H1 (cell line): ENCODE results near the gene GRIA1. TPM values are rescaled to one million over a fixed set of nuclear protein-coding genes. Genes with fewer than 3 reads are reported as not detected.

ENCODE experiments used
- CTCF ChIA-PET: fragments of 300-600 bp; sonication (Branson Sonifier 250); formaldehyde crosslinking; loops from one replicate; lab custom pipeline; 2021; ENCODE audit not compliant: partially characterized antibody; lab: Charles Lee
- POLR2A ChIA-PET: fragments of 300-600 bp; sonication (Branson Sonifier 250); formaldehyde crosslinking; loops from one replicate; lab custom pipeline; 2021; ENCODE audit warnings: inconsistent platforms; ENCODE audit not compliant: partially characterized antibody; lab: Charles Lee
- DNase-seq, 2 experiments: peaks; one replicate each; pipeline versions ENCODE4 v3.0.0 to v3.0.0-alpha.2; 2010 to 2022; ENCODE audit warnings: low spot score in 2 of 2, low read depth in 1 of 2, mixed read lengths in 1 of 2
- FAIRE-seq: peaks from 2 replicates; lab custom pipeline; 2011; peaks lifted over from hg19 to GRCh38; lab: Jason Lieb, UNC
- H2AFZ ChIP-seq: 2 replicates; pipeline ENCODE4 v1.8.1; 2012; ENCODE audit warnings: low read length, inconsistent platforms
- H2AK5ac ChIP-seq: 2 replicates; pipeline ENCODE4 v1.6.1; 2013; ENCODE audit warnings: low read depth, low read length
- H2BK120ac ChIP-seq: replicated peaks from 2 replicates; pipeline ENCODE3; 2013; ENCODE audit warnings: low read depth, low read length, inconsistent platforms
- H2BK12ac ChIP-seq: 2 replicates; pipeline ENCODE4 v1.6.1; 2013; ENCODE audit warnings: low read depth, low read length
- H2BK15ac ChIP-seq: 2 replicates; pipeline ENCODE4 v1.6.1; 2013; ENCODE audit warnings: low read length
- H2BK20ac ChIP-seq: 2 replicates; pipeline ENCODE4 v1.6.1; 2013; ENCODE audit warnings: low read length
- H2BK5ac ChIP-seq: 2 replicates; pipeline ENCODE4 v1.6.1; 2013; ENCODE audit warnings: low read depth, low read length
- H3K14ac ChIP-seq: 2 replicates; pipeline ENCODE4 v1.6.1; 2013; ENCODE audit warnings: inconsistent platforms; ENCODE audit not compliant: insufficient read length
- H3K18ac ChIP-seq: 2 replicates; pipeline ENCODE4 v1.6.1; 2013; ENCODE audit warnings: low read length; ENCODE audit errors: extremely low read depth
- H3K23ac ChIP-seq: 2 replicates; pipeline ENCODE4 v1.6.1; 2013; ENCODE audit warnings: inconsistent platforms; ENCODE audit not compliant: insufficient read length
- H3K23me2 ChIP-seq: 2 replicates; pipeline ENCODE4 v1.6.1; 2013; ENCODE audit warnings: low read depth, low read length
- H3K27ac ChIP-seq: 2 replicates; pipeline ENCODE4 v1.6.1; 2011; ENCODE audit warnings: low read depth, low read length, inconsistent platforms
- H3K27me3 ChIP-seq, 4 experiments: replicated peaks in 1 of 4; 1 replicate in 1 of 4; 2 replicates in 3 of 4; pipeline versions ENCODE4 v1.6.1 to v1.8.1; 2011 to 2013; ENCODE audit warnings: low read length in 3 of 4, mild to moderate bottlenecking in 3 of 4, inconsistent platforms in 2 of 4, mixed read lengths in 2 of 4, moderate library complexity in 1 of 4; ENCODE audit not compliant: control insufficient read depth in 3 of 4, insufficient read depth in 3 of 4; ENCODE audit errors: extremely low read depth in 1 of 4
- H3K36me3 ChIP-seq, 4 experiments: 2 replicates each; pipeline versions ENCODE4 v1.6.1 to v1.8.1; 2011 to 2013; ENCODE audit warnings: mild to moderate bottlenecking in 4 of 4, low read length in 3 of 4, moderate library complexity in 2 of 4, control low read depth in 1 of 4, inconsistent platforms in 1 of 4; ENCODE audit not compliant: insufficient read depth in 4 of 4, control insufficient read depth in 2 of 4
- H3K4ac ChIP-seq: replicated peaks from 2 replicates; pipeline ENCODE3; 2013; ENCODE audit warnings: low read length, low read depth, mixed read lengths, inconsistent platforms; ENCODE audit not compliant: insufficient read length
- H3K4me1 ChIP-seq, 4 experiments: replicated peaks in 1 of 4; 1 replicate in 1 of 4; 2 replicates in 3 of 4; pipeline versions ENCODE4 v1.6.1 to v1.8.1; 2011 to 2013; ENCODE audit warnings: low read length in 3 of 4, inconsistent platforms in 2 of 4, mixed read lengths in 1 of 4; ENCODE audit not compliant: insufficient read depth in 4 of 4, control insufficient read depth in 3 of 4
- H3K4me2 ChIP-seq, 2 experiments: 2 replicates each; pipeline versions ENCODE4 v1.6.1 to v1.8.1; 2011 to 2013; ENCODE audit warnings: low read depth in 2 of 2, low read length in 2 of 2, control low read depth in 1 of 2, inconsistent platforms in 1 of 2, mild to moderate bottlenecking in 1 of 2; ENCODE audit not compliant: insufficient read depth in 1 of 2
- H3K4me3 ChIP-seq, 4 experiments: fragments of 200-600, 300-600 bp in 1 of 4; sonication (generic), shearing (Covaris generic), sonication (Bioruptor Twin) in 1 of 4; 2 replicates each; pipeline versions ENCODE4 v1.5.1 to v1.8.1; 2011 to 2016; ENCODE audit warnings: low read length in 4 of 4, low read depth in 3 of 4, control low read depth in 2 of 4, inconsistent platforms in 2 of 4, mild to moderate bottlenecking in 2 of 4, mixed read lengths in 1 of 4, moderate library complexity in 1 of 4; ENCODE audit not compliant: insufficient read depth in 2 of 4; ENCODE audit errors: extremely low read depth in 1 of 4
- H3K56ac ChIP-seq: replicated peaks from 2 replicates; pipeline ENCODE3; 2013; ENCODE audit warnings: low read depth, mild to moderate bottlenecking, mixed read lengths, low read length, inconsistent platforms; ENCODE audit not compliant: insufficient read length
- H3K79me1 ChIP-seq: 2 replicates; pipeline ENCODE4 v1.6.1; 2013; ENCODE audit warnings: low read depth, low read length, control low read depth
- H3K79me2 ChIP-seq, 2 experiments: 2 replicates each; pipeline versions ENCODE4 v1.6.1 to v1.8.1; 2012 to 2013; ENCODE audit warnings: low read length in 2 of 2, mild to moderate bottlenecking in 2 of 2, inconsistent platforms in 1 of 2; ENCODE audit not compliant: insufficient read depth in 2 of 2, control insufficient read depth in 1 of 2
- H3K9ac ChIP-seq, 4 experiments: replicated peaks in 1 of 4; 1 replicate in 1 of 4; 2 replicates in 3 of 4; pipeline versions ENCODE4 v1.6.1 to v1.8.1; 2011 to 2013; ENCODE audit warnings: low read depth in 3 of 4, low read length in 3 of 4, control low read depth in 2 of 4, mild to moderate bottlenecking in 2 of 4, moderate library complexity in 2 of 4, inconsistent platforms in 1 of 4; ENCODE audit errors: extremely low read depth in 1 of 4
- H3K9me3 ChIP-seq, 2 experiments: 2 replicates each; pipeline versions ENCODE4 v1.6.1 to v1.8.1; 2012 to 2013; ENCODE audit warnings: mild to moderate bottlenecking in 2 of 2, moderate library complexity in 2 of 2, control low read depth in 1 of 2, inconsistent platforms in 1 of 2, low read depth in 1 of 2, low read length in 1 of 2, mixed read lengths in 1 of 2; ENCODE audit not compliant: insufficient read depth in 2 of 2
- H4K20me1 ChIP-seq, 2 experiments: replicated peaks in 1 of 2; 2 replicates each; pipeline versions ENCODE3 to v1.8.1; 2011 to 2013; ENCODE audit warnings: inconsistent platforms in 2 of 2, low read length in 2 of 2, mild to moderate bottlenecking in 1 of 2; ENCODE audit not compliant: insufficient read depth in 2 of 2, control insufficient read depth in 1 of 2
- H4K5ac ChIP-seq: 2 replicates; pipeline ENCODE4 v1.6.1; 2013; ENCODE audit warnings: low read length, low read depth, mixed read lengths, inconsistent platforms; ENCODE audit not compliant: insufficient read length
- H4K8ac ChIP-seq: 2 replicates; pipeline ENCODE4 v1.8.0; 2013; ENCODE audit warnings: mild to moderate bottlenecking, moderate library complexity, low read length, inconsistent platforms; ENCODE audit not compliant: insufficient read depth; ENCODE audit errors: extremely low read depth
- H4K91ac ChIP-seq: replicated peaks from 2 replicates; pipeline ENCODE3; 2013; ENCODE audit warnings: low read length, mixed read lengths, inconsistent platforms; ENCODE audit not compliant: insufficient read length
- ASH2L ChIP-seq: fragments of 200-600, 300-600 bp; sonication (generic); IDR thresholded peaks from one replicate; pipeline ENCODE4 v1.7.1; 2017; ENCODE audit warnings: low read length
- CHD1 ChIP-seq: IDR thresholded peaks from 2 replicates; pipeline ENCODE4 v1.6.1; 2012; ENCODE audit warnings: low read depth, low read length, improper control_type of control experiment
- HDAC6 ChIP-seq: IDR thresholded peaks from one replicate; pipeline ENCODE4 v1.7.1; 2012; ENCODE audit warnings: low read depth, mild to moderate bottlenecking, inconsistent platforms, low read length, moderate library complexity
- JUND ChIP-seq: IDR thresholded peaks from 2 replicates; pipeline ENCODE4 v1.6.1; 2011; ENCODE audit warnings: mild to moderate bottlenecking, improper control_type of control experiment, low read length
- KDM1A ChIP-seq: fragments of 200-600, 300-600 bp; sonication (generic); IDR thresholded peaks from 2 replicates; pipeline ENCODE4 v1.7.1; 2016; ENCODE audit warnings: mild to moderate bottlenecking, low read length, borderline replicate concordance
- RAD21 ChIP-seq, 2 experiments: IDR thresholded peaks in 1 of 2; conservative IDR thresholded peaks in 1 of 2; 2 replicates each; pipeline ENCODE4 v1.6.1; 2011; ENCODE audit warnings: low read depth in 2 of 2, low read length in 2 of 2, improper control_type of control experiment in 1 of 2, inconsistent platforms in 1 of 2, mild to moderate bottlenecking in 1 of 2, moderate library complexity in 1 of 2
- RNF2 ChIP-seq: fragments of 200-900, 300-1000 bp; sonication (generic); IDR thresholded peaks from 2 replicates; pipeline ENCODE4 v1.7.1; 2016; ENCODE audit warnings: borderline replicate concordance, low read depth, mild to moderate bottlenecking, antibody characterized with exemption, low read length; ENCODE audit not compliant: poor library complexity, severe bottlenecking; ENCODE audit errors: missing control alignments
- TAF1 ChIP-seq: IDR thresholded peaks from 2 replicates; pipeline ENCODE4 v1.6.1; 2011; ENCODE audit warnings: mild to moderate bottlenecking, low read depth, low read length
- whole genome bisulfite sequencing, 2 experiments: shearing (Covaris generic) in 1 of 2; methylation state at CpG; one replicate each; pipeline versions ENCODE4 v1.1.6 to v1.1.7; 2013 to 2015; ENCODE audit warnings: low lambda C conversion rate in 2 of 2, mixed read lengths in 2 of 2, inconsistent platforms in 1 of 2, low coverage in 1 of 2, missing lambda C conversion rate in 1 of 2; ENCODE audit not compliant: insufficient replicate concordance in 2 of 2, insufficient coverage in 1 of 2, insufficient read length in 1 of 2; ENCODE audit errors: extremely low coverage in 1 of 2, missing lambda C conversion rate in 1 of 2; 5-methylcytosine and 5-hydroxymethylcytosine counted together
- polyA plus RNA-seq, 7 experiments: library from polyadenylated mRNA; depleted of rRNA in 3 of 7; stranded (reverse) in 5 of 7; unstranded in 2 of 7; fragments of >200 nt in 5 of 7; fragments of 200-250 nt in 2 of 7; gene quantifications; 1 replicate in 5 of 7; 2 replicates in 1 of 7; 4 replicates in 1 of 7; pipeline versions ENCODE4 v1.2.1 to v1.2.3, GENCODE V29; 2011 to 2013; ENCODE audit warnings: missing spikeins in 2 of 7, mixed read lengths in 2 of 7
- total RNA-seq: library from RNA; stranded (reverse); fragmentation: NEBNext Ultra II Directional; extraction: Animal tissue kit (Norgen Biotek cat#: 25700); gene quantifications from 2 replicates; pipeline ENCODE4 v1.2.1, GENCODE V29; 2021
- TF ChIP-seq, protein P1 (sequence below): IDR thresholded peaks from 2 replicates; pipeline ENCODE4 v1.6.1; 2011; ENCODE audit warnings: low read depth, mild to moderate bottlenecking, low read length; ENCODE audit not compliant: insufficient read depth

The GRIA1 gene
- total and polyA plus RNA-seq, 2 of the 8 experiments (the other 6 are each of a cell fraction or from before 2014, with no cell fraction given): 0.97 to 2.5 TPM

DNA sequence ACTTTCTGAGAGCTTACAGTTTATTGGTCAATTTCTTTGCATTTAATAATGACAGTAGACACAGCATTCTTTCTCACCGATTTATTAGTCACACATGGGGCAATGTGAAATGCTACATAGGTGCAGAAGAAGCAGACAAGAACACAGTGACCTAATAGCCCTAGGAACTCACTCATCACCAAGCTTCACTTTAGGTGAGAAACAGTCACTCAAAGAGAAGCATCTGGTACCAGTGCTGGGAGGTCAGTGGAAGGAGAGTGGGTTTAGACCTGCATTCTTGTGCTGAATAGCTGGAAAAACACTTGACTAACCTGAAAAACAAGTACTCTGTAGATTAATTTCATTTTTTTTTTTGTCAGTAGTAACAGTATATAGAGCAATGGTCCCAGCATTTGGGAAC is 179.6 kb downstream of the GRIA1 start:
- FAIRE-seq (no peak), DNase-seq (no peak)
- Histone ChIP-seq H3K27ac (no peak overlapping the region), H2BK12ac (no peak overlapping the region), H2BK5ac (no peak overlapping the region), H3K4me3 (no peak overlapping the region), H3K4me1 (no peaks in the 10 kb centered on the region), H2BK20ac (no peak overlapping the region), H3K79me2 (no peaks in the 10 kb centered on the region), H3K56ac (no peak overlapping the region), H2AK5ac (no peak overlapping the region), H3K23me2 (no peaks in the 10 kb centered on the region), H4K20me1 (no peaks in the 10 kb centered on the region), H3K36me3 (no peaks in the 10 kb centered on the region), H4K5ac (no peak overlapping the region), H3K9me3 (no peaks in the 10 kb centered on the region), H4K91ac (no peak overlapping the region), H3K14ac (no peak overlapping the region), H3K4me2 (no peak overlapping the region), H3K9ac (no peak overlapping the region), H3K4ac (no peak overlapping the region), H2BK15ac (no peak overlapping the region), H4K8ac (no peak overlapping the region), H3K23ac (no peak overlapping the region), H2AFZ (no peak overlapping the region), H3K79me1 (no peaks in the 10 kb centered on the region), H3K18ac (no peak overlapping the region), H2BK120ac (no peak overlapping the region), H3K27me3 (no peaks in the 10 kb centered on the region)
- ChIA-PET CTCF (interaction anchor here (0.6 to 1.3 kb wide), 4 partner anchors 8 to 16 kb away, joined by 3 to 5 read pairs (median 3); no protein-coding TSS in a partner anchor), POLR2A (no interaction called here)
- TF ChIP-seq TAF1: no peak
- no peak for TF ChIP-seq KDM1A
- TF ChIP-seq ASH2L: no peak
- TF ChIP-seq HDAC6: no peak
- no peak for TF ChIP-seq RNF2
- TF ChIP-seq JUND: no peak
- TF ChIP-seq RAD21 (IDR thresholded peaks at IDR 0.05 in 1 of 2, conservative IDR thresholded peaks at IDR 0.05 in 1 of 2; ENCODE audit: low read depth in 2 of 2, low read length in 2 of 2): no peak
- TF ChIP-seq, protein P1, sequence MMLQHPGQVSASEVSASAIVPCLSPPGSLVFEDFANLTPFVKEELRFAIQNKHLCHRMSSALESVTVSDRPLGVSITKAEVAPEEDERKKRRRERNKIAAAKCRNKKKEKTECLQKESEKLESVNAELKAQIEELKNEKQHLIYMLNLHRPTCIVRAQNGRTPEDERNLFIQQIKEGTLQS: no peak
- TF ChIP-seq CHD1: no peak
- WGBS, 2 experiments: 88% methylated on average over 1 of the region's 1 CpG; no CpG with 5 or more reads in 1 of the 2 experiments
